Measurements from ENCODE around the gene ELF2.
"Not testable (repeated sequence)": the region's sequence is repeated elsewhere in the genome, so short reads cannot be mapped to it uniquely, and the experiment has no call there.

ELF2 gene
- total RNA-seq: 71.5 to 104 (median 101) reads per million in 3 donors

DNA sequence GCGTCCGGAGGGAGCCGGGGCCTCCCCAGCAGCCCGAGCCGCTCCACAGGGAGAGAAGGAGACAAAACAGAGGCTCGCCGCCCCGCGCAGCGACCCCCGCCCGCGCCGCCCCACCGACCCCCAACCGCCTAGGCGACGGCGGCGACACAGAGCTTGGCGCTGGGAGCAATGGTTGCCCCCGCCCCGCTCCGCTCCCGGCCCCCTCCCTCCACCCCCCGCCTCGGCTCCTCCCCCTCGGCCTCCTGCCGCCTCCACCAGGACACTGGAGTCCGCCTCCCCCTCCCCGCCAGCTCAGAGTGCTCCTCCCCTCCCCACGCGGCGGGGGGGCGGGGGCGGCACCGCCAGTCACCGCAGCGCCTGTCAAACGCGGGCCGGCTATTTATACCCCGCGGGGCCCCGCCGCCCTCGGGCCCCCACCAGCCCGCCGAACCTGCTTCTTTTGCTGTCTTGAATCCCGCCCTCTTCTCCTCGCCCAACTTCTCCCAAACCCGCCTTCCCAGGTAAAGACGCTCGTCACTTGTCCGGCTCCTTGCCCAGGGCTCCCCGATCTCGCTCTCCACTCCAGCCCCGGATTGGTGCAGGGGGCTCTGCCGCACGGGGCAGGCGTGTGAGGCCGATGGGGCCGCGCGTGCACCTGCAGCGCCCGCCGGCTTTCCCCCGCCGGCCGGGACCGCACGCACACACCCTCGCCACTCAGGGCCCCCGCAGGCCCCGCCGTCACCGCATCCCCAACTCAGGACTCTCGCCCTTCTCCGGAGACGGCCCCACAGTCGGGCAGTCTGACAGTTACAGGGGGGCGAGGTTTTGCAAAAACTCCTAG is at the start of gene ELF2:
ELF2 (minus strand) TSS at position 170 of the 820 bp plus-strand sequence. CDS start 39,517 bp downstream, outside the sequence.
- Histone ChIP-seq H3K4me3 (ENCODE audit: insufficient read depth, low read depth, low read length, poor library complexity, severe bottlenecking) (peak within 1 kb of the TSS; percentile 87), H3K9me3 (ENCODE audit: control insufficient read depth, low read length) (no peaks in the 10 kb centered on the region), H3K4me1 (ENCODE audit: control insufficient read depth, insufficient read depth, low read length, poor library complexity, severe bottlenecking) (peaks cover 9% of the 10 kb centered on the region), H3K27ac (ENCODE audit: insufficient read depth, low read length, poor library complexity, severe bottlenecking) (peak within 1 kb of the TSS; percentile 95), H3K36me3 (ENCODE audit: control insufficient read depth, insufficient read depth, low read length) (no peaks in the 10 kb centered on the region), H3K27me3 (replicated peaks; ENCODE audit: control insufficient read depth, insufficient read depth, low read length, poor library complexity, severe bottlenecking) (no peaks in the 10 kb centered on the region)
- peak; percentile 80 to 85 (median 80) for DNase-seq

DNA sequence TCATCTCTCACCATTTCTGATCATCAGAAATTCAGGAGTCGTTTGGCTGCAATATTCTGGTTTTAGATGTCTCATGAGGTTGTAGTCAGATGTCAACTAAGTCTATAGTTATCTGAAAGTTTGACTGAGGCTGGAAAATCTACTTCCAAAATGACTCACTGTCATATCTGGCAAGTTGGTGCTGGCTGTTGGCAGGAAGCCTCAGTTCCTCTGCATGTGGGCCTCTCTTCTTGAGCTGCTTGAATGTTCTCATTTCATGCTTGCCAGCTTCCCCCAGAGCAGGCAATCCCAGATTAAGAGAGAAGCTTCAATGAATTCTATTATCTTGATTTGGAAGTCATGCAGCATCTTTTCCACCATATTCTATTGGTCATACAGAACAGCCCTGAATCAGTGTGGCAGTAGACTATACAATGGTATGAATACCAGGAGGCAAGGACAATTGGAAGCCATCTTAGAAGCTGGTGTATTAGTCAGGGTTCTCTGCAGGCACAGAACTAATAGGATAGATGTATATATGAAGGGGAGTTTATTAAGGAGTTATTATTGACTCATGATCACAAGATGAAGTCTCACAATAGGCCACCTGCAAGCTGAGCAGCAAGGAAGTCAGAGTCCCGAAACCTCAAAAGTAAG is 46.8 kb upstream of the ELF2 start:
- no peaks in the 10 kb centered on the region for H3K27me3 ChIP-seq (replicated peaks; ENCODE audit: control insufficient read depth, insufficient read depth, low read length, poor library complexity, severe bottlenecking)
- H3K9me3 ChIP-seq (ENCODE audit: control insufficient read depth, low read length): no peaks in the 10 kb centered on the region
- H3K36me3 ChIP-seq (ENCODE audit: control insufficient read depth, insufficient read depth, low read length): no peaks in the 10 kb centered on the region
- H3K27ac ChIP-seq (ENCODE audit: insufficient read depth, low read length, poor library complexity, severe bottlenecking): no peak overlapping the region
- no peak for DNase-seq
- no peaks in the 10 kb centered on the region for H3K4me1 ChIP-seq (ENCODE audit: control insufficient read depth, insufficient read depth, low read length, poor library complexity, severe bottlenecking)
- H3K4me3 ChIP-seq (ENCODE audit: insufficient read depth, low read depth, low read length, poor library complexity, severe bottlenecking): no peak overlapping the region

DNA sequence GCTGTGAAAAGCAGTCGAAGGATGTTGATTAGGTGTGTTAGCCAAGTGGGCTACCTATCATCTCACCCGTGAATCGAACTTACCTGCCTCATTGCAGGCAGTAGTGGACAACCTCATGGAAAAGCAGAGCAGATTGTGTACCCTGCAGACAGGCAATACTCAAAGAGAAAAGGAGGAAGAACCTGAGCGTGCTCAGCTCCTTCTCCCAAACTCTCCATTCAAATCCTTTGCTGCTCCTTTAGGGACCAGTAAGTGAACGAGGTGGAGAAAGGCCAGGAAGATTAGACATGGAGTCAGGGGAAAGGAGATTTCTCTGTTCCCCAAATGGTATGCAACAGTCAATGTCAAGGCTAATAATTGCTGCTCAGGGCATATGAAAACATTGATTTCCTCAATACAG is 45.2 kb upstream of the ELF2 start:
- H3K36me3 ChIP-seq (ENCODE audit: control insufficient read depth, insufficient read depth, low read length): no peaks in the 10 kb centered on the region
- no peak for DNase-seq
- H3K27ac ChIP-seq (ENCODE audit: insufficient read depth, low read length, poor library complexity, severe bottlenecking): no peak overlapping the region
- no peaks in the 10 kb centered on the region for H3K27me3 ChIP-seq (replicated peaks; ENCODE audit: control insufficient read depth, insufficient read depth, low read length, poor library complexity, severe bottlenecking)
- H3K9me3 ChIP-seq (ENCODE audit: control insufficient read depth, low read length): no peaks in the 10 kb centered on the region
- H3K4me3 ChIP-seq (ENCODE audit: insufficient read depth, low read depth, low read length, poor library complexity, severe bottlenecking): no peak overlapping the region
- H3K4me1 ChIP-seq (ENCODE audit: control insufficient read depth, insufficient read depth, low read length, poor library complexity, severe bottlenecking): no peaks in the 10 kb centered on the region

DNA sequence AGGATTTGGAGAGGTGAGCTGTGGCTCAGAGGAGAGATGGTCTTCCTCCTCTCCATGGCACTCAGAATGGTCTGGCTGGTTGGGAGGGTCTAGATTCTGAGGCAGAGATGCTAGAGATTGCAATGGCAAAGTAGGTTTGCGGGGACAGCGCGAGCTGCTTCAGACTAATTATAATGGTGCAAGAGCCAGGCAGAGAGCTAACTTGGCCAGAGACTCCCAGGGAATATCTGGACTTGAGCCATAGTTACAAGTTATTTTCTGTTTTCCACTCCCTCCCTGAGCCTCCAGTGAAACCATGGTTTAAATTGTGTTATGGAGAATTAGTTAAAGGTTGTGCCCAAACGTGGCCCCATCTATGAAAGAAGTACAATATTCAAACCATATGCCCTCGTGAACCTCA is 44.7 kb upstream of the ELF2 start:
- no peak overlapping the region for H3K4me3 ChIP-seq (ENCODE audit: insufficient read depth, low read depth, low read length, poor library complexity, severe bottlenecking)
- no peaks in the 10 kb centered on the region for H3K9me3 ChIP-seq (ENCODE audit: control insufficient read depth, low read length)
- no peak overlapping the region for H3K27ac ChIP-seq (ENCODE audit: insufficient read depth, low read length, poor library complexity, severe bottlenecking)
- no peak for DNase-seq
- H3K36me3 ChIP-seq (ENCODE audit: control insufficient read depth, insufficient read depth, low read length): no peaks in the 10 kb centered on the region
- no peaks in the 10 kb centered on the region for H3K27me3 ChIP-seq (replicated peaks; ENCODE audit: control insufficient read depth, insufficient read depth, low read length, poor library complexity, severe bottlenecking)
- H3K4me1 ChIP-seq (ENCODE audit: control insufficient read depth, insufficient read depth, low read length, poor library complexity, severe bottlenecking): no peaks in the 10 kb centered on the region

DNA sequence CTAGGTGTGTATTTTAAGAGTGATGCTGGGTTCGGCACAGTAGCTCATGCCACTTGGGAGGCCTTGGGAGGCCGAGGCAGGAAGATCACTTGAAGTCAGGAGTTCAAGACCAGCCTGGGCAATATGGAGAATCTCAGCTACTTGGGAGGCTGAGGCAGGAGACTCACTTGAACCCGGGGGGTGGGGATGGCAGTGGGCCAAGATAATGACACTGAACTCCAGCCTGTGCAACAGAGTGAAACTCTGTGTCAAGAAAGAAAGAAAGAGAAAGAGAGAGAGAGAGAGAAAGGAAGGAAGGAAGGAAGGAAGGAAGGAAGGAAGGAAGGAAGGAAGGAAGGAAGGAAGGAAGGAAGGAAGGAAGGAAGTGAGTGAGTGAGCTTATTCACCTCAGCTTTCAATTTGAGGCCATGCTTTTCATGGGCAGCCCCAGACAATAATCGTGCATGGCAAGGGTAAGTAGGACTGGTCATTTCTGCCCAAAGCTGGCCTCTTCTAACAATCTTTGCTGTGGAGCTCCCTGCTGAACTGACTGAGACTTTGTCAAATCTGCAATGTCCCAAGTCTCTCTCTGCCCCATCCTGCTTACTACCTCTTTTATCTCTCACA is 42.5 kb upstream of the ELF2 start:
- no peaks in the 10 kb centered on the region for H3K9me3 ChIP-seq (ENCODE audit: control insufficient read depth, low read length)
- H3K36me3 ChIP-seq (ENCODE audit: control insufficient read depth, insufficient read depth, low read length): no peaks in the 10 kb centered on the region
- no peaks in the 10 kb centered on the region for H3K27me3 ChIP-seq (replicated peaks; ENCODE audit: control insufficient read depth, insufficient read depth, low read length, poor library complexity, severe bottlenecking)
- no peak overlapping the region for H3K27ac ChIP-seq (ENCODE audit: insufficient read depth, low read length, poor library complexity, severe bottlenecking)
- H3K4me1 ChIP-seq (ENCODE audit: control insufficient read depth, insufficient read depth, low read length, poor library complexity, severe bottlenecking): no peaks in the 10 kb centered on the region
- DNase-seq: no peak
- H3K4me3 ChIP-seq (ENCODE audit: insufficient read depth, low read depth, low read length, poor library complexity, severe bottlenecking): no peak overlapping the region

DNA sequence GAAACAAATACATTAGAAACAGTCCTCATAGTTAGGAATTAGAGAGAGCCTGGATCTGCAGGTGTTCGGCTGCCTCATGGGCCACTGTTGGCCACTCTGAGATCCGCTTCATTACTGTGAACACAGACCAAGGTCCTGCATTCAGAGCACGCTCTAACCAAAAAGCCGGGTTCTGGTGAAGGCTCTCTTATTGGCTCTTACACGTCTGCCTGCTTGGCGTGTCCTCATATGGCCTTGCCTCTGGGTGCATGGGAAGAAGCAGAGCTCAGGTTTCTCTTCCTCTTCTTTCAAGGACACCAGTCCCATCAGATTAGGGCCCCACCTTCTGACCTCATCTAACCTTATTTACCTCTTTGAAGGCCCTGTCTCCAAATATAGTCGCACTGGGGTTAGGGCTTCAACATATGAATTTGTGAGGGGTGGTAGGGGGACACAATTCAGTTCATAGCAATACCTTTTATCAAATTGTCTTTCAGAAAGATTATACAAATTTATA is 37.1 kb upstream of the ELF2 start:
- no peak overlapping the region for H3K4me3 ChIP-seq (ENCODE audit: insufficient read depth, low read depth, low read length, poor library complexity, severe bottlenecking)
- no peak overlapping the region for H3K27ac ChIP-seq (ENCODE audit: insufficient read depth, low read length, poor library complexity, severe bottlenecking)
- no peaks in the 10 kb centered on the region for H3K9me3 ChIP-seq (ENCODE audit: control insufficient read depth, low read length)
- no peaks in the 10 kb centered on the region for H3K27me3 ChIP-seq (replicated peaks; ENCODE audit: control insufficient read depth, insufficient read depth, low read length, poor library complexity, severe bottlenecking)
- no peaks in the 10 kb centered on the region for H3K4me1 ChIP-seq (ENCODE audit: control insufficient read depth, insufficient read depth, low read length, poor library complexity, severe bottlenecking)
- no peak for DNase-seq
- H3K36me3 ChIP-seq (ENCODE audit: control insufficient read depth, insufficient read depth, low read length): no peaks in the 10 kb centered on the region

DNA sequence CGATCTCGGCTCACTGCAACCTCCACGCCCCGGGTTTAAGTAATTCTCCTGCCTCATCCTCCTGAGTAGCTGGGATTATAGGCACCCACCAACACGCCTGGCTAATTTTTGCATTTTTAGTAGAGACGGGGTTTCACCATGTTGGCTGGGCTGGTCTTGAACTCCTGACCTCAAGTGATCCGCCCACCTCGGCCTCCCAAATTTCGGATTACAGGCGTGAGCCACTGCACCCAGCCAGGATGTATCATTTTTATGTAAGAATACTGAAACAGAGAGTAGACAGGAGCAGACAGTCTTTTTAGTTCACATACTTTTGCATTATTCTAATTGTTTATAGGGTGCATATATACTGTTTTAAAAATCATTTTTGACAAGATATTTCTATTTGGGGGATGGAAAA is 36.6 kb upstream of the ELF2 start:
- not testable (repeated sequence) for DNase-seq; H3K9me3 ChIP-seq (ENCODE audit: control insufficient read depth, low read length); H3K27me3 ChIP-seq (replicated peaks; ENCODE audit: control insufficient read depth, insufficient read depth, low read length, poor library complexity, severe bottlenecking); H3K27ac ChIP-seq (ENCODE audit: insufficient read depth, low read length, poor library complexity, severe bottlenecking); H3K4me3 ChIP-seq (ENCODE audit: insufficient read depth, low read depth, low read length, poor library complexity, severe bottlenecking); H3K4me1 ChIP-seq (ENCODE audit: control insufficient read depth, insufficient read depth, low read length, poor library complexity, severe bottlenecking); H3K36me3 ChIP-seq (ENCODE audit: control insufficient read depth, insufficient read depth, low read length)

DNA sequence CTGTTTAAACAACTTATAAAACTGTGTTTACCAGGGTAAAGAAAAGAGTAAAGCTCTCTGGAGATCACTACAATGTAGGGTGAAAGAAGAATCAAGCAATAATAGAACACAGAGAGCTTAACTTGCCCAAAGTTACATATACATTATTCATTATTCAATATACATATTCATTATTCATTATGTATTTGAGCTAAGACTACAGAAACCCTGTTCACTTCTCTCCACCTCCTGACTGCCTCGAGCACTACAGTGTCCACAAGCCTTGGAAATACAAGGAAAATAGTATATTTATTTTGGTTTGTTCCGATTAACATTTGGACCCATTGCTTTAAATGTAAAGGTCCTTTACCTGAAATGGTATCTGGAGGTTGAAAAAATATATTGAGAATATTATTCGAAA is 35.9 kb upstream of the ELF2 start:
- Histone ChIP-seq H3K9me3 (ENCODE audit: control insufficient read depth, low read length) (no peaks in the 10 kb centered on the region), H3K4me1 (ENCODE audit: control insufficient read depth, insufficient read depth, low read length, poor library complexity, severe bottlenecking) (no peaks in the 10 kb centered on the region), H3K27me3 (replicated peaks; ENCODE audit: control insufficient read depth, insufficient read depth, low read length, poor library complexity, severe bottlenecking) (no peaks in the 10 kb centered on the region), H3K27ac (ENCODE audit: insufficient read depth, low read length, poor library complexity, severe bottlenecking) (no peak overlapping the region), H3K36me3 (ENCODE audit: control insufficient read depth, insufficient read depth, low read length) (no peaks in the 10 kb centered on the region), H3K4me3 (ENCODE audit: insufficient read depth, low read depth, low read length, poor library complexity, severe bottlenecking) (no peak overlapping the region)
- no peak for DNase-seq

DNA sequence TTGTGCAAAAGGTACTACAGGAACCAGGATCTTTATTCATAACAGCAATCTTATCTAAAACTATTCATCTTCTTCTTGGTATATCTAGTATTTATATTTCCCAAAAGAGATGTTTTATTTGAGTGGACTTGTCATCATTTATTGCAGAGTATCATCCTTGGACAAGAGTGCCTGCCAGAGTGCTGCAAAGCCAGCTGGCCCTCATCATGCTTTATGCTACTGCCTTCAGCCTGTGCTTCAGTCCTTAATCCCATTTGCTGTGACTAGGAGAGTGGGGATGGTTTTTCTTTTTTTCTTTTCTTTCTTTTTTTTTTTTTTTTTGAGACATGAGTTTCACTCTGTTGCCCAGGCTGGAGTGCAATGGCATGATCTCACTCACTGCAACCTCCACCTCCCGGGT is 33.5 kb upstream of the ELF2 start:
- no peaks in the 10 kb centered on the region for H3K9me3 ChIP-seq (ENCODE audit: control insufficient read depth, low read length)
- DNase-seq: no peak
- no peaks in the 10 kb centered on the region for H3K27me3 ChIP-seq (replicated peaks; ENCODE audit: control insufficient read depth, insufficient read depth, low read length, poor library complexity, severe bottlenecking)
- no peaks in the 10 kb centered on the region for H3K4me1 ChIP-seq (ENCODE audit: control insufficient read depth, insufficient read depth, low read length, poor library complexity, severe bottlenecking)
- no peak overlapping the region for H3K4me3 ChIP-seq (ENCODE audit: insufficient read depth, low read depth, low read length, poor library complexity, severe bottlenecking)
- H3K27ac ChIP-seq (ENCODE audit: insufficient read depth, low read length, poor library complexity, severe bottlenecking): no peak overlapping the region
- no peaks in the 10 kb centered on the region for H3K36me3 ChIP-seq (ENCODE audit: control insufficient read depth, insufficient read depth, low read length)

Data from effector memory CD4-positive, alpha-beta T cell (primary cell).